ENCODE results near the gene SPATA33. TPM values are rescaled to one million over a fixed set of nuclear protein-coding genes. Genes with fewer than 3 reads are reported as not detected.
A peak's percentile ranks its signal among the peaks of the same experiment; 100 is the strongest.

SPATA33 gene
- 7.2 and 9.5 TPM in 2 replicates for total RNA-seq (2022)
- Bru-seq, nascent RNA: percentile 47 among the genes with signal in this experiment
- percentile 63 among the genes with signal in this experiment for BruChase-seq, experiment 1, labeled RNA remaining after a 6-hour chase
- percentile 56 among the genes with signal in this experiment for BruChase-seq, experiment 2, labeled RNA remaining after a 2-hour chase
- long read RNA-seq, partial matches to known transcripts: 1 of 8 reads
- long read RNA-seq, other reads (novel, unspliced or antisense): 1 of 8 reads

DNA sequence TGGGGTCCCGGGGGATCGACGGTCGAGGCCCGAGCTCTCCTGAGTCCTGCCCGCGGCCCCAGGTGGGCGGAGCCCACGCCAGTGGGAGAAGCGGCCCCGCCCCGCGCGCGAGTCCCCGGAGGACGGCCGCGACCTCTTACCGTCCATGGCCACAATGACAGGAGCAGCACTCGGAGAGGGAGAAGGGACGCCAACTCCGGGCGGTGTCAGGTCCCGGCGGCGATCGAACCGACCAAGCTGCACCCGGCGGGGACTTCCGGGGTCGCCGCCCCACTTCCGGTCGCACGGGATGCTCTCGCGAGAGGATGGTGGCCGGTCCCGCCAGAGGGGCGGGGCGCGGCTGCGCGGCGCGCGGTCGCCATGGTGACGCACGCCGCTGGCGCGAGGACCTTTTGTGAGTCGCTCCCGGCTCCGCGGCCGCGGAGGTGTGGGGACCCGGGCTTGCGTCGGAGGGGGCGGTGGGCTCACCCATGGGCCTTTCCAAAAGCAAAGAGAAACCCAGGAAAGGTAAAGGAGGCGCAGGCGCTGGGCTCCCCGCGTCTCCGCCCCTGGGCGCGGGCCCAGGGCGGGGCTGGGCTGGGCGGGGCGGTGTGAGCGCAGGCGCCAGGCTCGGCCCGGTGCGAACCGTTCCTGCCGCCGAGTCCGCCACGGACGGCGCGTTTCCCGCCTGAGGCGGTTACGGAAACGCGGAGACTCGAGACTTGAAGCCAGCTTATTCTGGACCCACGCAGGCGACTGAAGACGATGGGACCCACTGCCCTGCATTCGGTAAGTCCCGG lies at the start of gene SPATA33, which contains the start of gene CHMP1A:
SPATA33 (plus strand) TSS at position 395 of the 779 bp plus-strand sequence; CDS start at position 471, 76 bp downstream.
CHMP1A (minus strand) TSS at position 267 of the 779 bp plus-strand sequence; CDS start at position 147, 120 bp downstream.
- intact Hi-C loops (cut with micrococcal nuclease): no loop called here
- H3K9me3 Mint-ChIP-seq (ENCODE audit: unreplicated experiment): no peaks in the 10 kb centered on the region

DNA sequence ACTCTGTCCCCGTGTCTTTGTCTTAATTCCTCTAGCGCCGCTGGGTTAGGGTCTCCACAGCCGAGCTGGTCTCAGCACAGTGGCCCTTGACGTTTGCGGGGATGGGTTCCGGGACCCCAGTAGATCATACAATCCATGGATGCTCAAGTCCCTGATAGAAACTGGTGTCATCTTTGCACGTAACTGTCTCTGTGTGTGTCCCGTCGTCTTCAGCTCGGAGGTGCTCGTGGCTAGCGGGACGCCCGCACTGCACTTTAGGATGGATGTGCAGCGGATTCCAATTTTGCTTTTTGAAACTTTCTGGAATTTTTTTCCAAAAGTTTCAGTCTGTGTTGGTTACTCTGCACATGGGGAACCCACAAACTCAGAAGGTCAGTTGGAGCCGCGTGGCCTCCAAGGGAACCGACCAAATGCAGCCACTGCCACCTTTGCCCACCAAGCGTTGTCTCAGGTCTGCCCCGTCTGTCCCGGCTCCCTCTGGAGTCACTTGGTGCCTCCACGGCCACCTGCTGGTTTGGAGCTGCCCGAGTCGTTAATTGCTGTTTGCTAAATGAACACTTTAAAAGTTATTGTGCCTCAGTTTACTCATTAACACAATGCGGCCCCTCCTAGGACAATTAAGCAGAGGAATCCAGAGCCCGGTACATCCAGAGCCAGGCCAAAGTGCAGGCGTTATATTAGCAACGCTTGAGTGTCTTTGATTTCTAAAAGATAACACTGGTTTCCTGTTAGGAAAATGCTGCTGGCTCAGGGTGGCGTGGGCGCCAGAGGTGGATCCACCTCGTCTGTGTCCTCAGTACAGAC lies 49.5 kb upstream of the SPATA33 start:
- Mint-ChIP-seq H3K4me3 (ENCODE audit: unreplicated experiment) (no peak overlapping the region), H3K27ac (ENCODE audit: low read depth, unreplicated experiment) (no peak overlapping the region), H3K9me3 (ENCODE audit: unreplicated experiment) (no peaks in the 10 kb centered on the region), H3K36me3 (ENCODE audit: insufficient read depth, unreplicated experiment) (no peaks in the 10 kb centered on the region), H3K4me1 (ENCODE audit: insufficient read depth, unreplicated experiment) (peaks cover under 1% of the 10 kb centered on the region), H3K27me3 (ENCODE audit: insufficient read depth, unreplicated experiment) (no peaks in the 10 kb centered on the region)
- intact Hi-C loops (cut with micrococcal nuclease): no loop called here
- DNase-seq (ENCODE audit: unreplicated experiment): no peak
- no peak for TF ChIP-seq CTCF (IDR thresholded peaks at IDR 0.05; ENCODE audit: unreplicated experiment)
- BruUV-seq (replicated peaks): no TSS peak
- CTCF ChIA-PET: no interaction called here
- POLR2A ChIA-PET: interaction anchor here (0.6 kb wide), 1 partner anchor 1561 kb away, joined by 5 read pairs; no protein-coding TSS in a partner anchor

More for the DNA sequence above, at the start of gene SPATA33, which contains the start of gene CHMP1A:
- POLR2A ChIA-PET: interaction anchor here (0.7 to 3.3 kb wide), 12 partner anchors 13 to 871 kb away, joined by 3 to 25 read pairs (median 4); partner anchors contain the start of genes APRT, CDK10 and SPATA2L
- Mint-ChIP-seq H3K36me3 (ENCODE audit: insufficient read depth, unreplicated experiment) (peaks cover 46% of the 10 kb centered on the region), H3K4me3 (ENCODE audit: unreplicated experiment) (peak within 1 kb of the TSS; percentile 89), H3K4me1 (ENCODE audit: insufficient read depth, unreplicated experiment) (peaks cover 7% of the 10 kb centered on the region), H3K27me3 (ENCODE audit: insufficient read depth, unreplicated experiment) (no peaks in the 10 kb centered on the region), H3K27ac (ENCODE audit: low read depth, unreplicated experiment) (peak within 1 kb of the TSS; percentile 85)
- TSS peak; percentile 67 for BruUV-seq (replicated peaks)
- no peak for TF ChIP-seq CTCF (IDR thresholded peaks at IDR 0.05; ENCODE audit: unreplicated experiment)
- DNase-seq (ENCODE audit: unreplicated experiment): peak; percentile 84
- CTCF ChIA-PET: interaction anchor here (0.6 to 0.7 kb wide), 3 partner anchors 9 to 364 kb away, joined by 3 to 4 read pairs (median 3); no protein-coding TSS in a partner anchor

DNA sequence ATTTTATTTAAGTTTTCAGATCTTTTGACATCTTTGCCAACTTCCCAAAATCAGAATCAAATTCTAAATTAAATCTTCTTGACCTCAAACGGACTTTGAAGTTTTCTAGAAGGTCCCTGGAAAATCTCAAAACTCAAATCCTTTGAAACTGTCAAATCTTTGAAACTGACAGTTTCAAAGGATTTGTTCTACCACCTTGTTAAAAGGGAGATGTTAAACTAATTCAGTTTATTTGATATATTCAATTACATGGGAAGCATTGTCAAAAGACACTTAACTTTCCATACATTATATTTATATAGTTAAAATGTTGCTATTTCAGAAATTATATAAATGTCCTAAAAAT lies 47.6 kb upstream of the SPATA33 start:
- no peak overlapping the region for H3K27ac Mint-ChIP-seq (ENCODE audit: low read depth, unreplicated experiment)
- no peak for TF ChIP-seq CTCF (IDR thresholded peaks at IDR 0.05; ENCODE audit: unreplicated experiment)
- H3K9me3 Mint-ChIP-seq (ENCODE audit: unreplicated experiment): no peaks in the 10 kb centered on the region
- intact Hi-C loops (cut with micrococcal nuclease): no loop called here
- no TSS peak for BruUV-seq (replicated peaks)
- no peaks in the 10 kb centered on the region for H3K4me1 Mint-ChIP-seq (ENCODE audit: insufficient read depth, unreplicated experiment)
- POLR2A ChIA-PET: no interaction called here
- CTCF ChIA-PET: no interaction called here
- H3K36me3 Mint-ChIP-seq (ENCODE audit: insufficient read depth, unreplicated experiment): no peaks in the 10 kb centered on the region
- DNase-seq (ENCODE audit: unreplicated experiment): no peak
- no peaks in the 10 kb centered on the region for H3K27me3 Mint-ChIP-seq (ENCODE audit: insufficient read depth, unreplicated experiment)
- no peak overlapping the region for H3K4me3 Mint-ChIP-seq (ENCODE audit: unreplicated experiment)
